Heart left ventricle (tissue), 13 donors: ENCODE results near the gene PLBD2.

Experiments
- CTCF ChIP-seq, 12 donors: fragments of 200-600 bp; sonication (generic) in 4 of 12; IDR thresholded peaks; one replicate each; pipeline versions ENCODE4 v1.5.0 to v1.8.0; 2018 to 2022; ENCODE audit warnings: antibody characterized with exemption in 12 of 12, mild to moderate bottlenecking in 5 of 12
- POLR2A ChIP-seq, 2 donors: fragments of 450-650 bp; IDR thresholded peaks; one replicate each; pipeline ENCODE4 v1.6.1; 2017; ENCODE audit warnings: antibody characterized with exemption in 2 of 2, mild to moderate bottlenecking in 2 of 2, moderate library complexity in 2 of 2
- donor health status: ischemic (EF 13 %, LVEDD 7.1; RV severe dilation, severe dysfunction).
- donor health status: DM: no; HTN: yes; CAD: no.
- donor health status: DM: no; HTN: no; CAD: no.
- donor health status: ischemic (EF 25% LVEDD 6.9; RV normal size, moderate dysfunction).
- donor health status: ischemic (EF 25% LVEDD 5.7; RV mildly dilated, moderate dysfunction).
- donor health status: ischemic (EF 35%, LVEDD 5.7; RV mildly dilated, moderate dysfunction).
- donor health status: nonischemic (EF 11% LVEDD 7.7; RV severe dilation, severe dysfunction).
- donor health status: DM: yes; HTN: yes; CAD: no.
- donor health status: PGD.
- donor health status: ischemic (EF 29% LVEDD 5.4; RV normal size, mild dysfunction).
- donor health status: nonischemic (EF 23%, LVEDD 6.1; RV moderate dilation, normal function).

DNA sequence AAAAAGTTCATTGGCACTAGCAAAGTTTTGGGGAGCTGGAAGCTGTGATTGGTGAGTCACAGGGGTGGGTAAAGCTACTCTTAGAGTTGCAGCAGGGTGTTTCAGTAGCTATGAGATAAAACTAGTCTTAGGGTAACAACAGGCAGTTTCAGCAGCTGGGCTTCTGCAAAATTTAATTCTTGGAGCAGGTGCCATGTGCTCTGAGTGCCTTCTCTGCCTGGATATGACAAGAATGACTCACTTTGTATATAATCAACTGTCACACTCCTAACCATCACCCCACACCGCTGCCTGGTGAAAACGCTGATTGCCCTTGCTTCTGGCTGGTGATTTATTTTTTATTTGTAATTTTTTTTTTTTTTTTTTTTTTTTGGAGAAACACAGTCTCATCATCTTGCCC, 10.5 kb upstream of the PLBD2 start:
- TF ChIP-seq CTCF (IDR thresholded peaks at IDR 0.05) (no peak), POLR2A (IDR thresholded peaks at IDR 0.05) (no peak)
